ENCODE results near the gene SNN.

- TF ChIP-seq CTCF (IDR thresholded peaks at IDR 0.05 in 4 of 5, conservative IDR thresholded peaks at IDR 0.05 in 1 of 5), result no peak
- no peak for TF ChIP-seq POLR2A (IDR thresholded peaks at IDR 0.05)
Observed at GRCh38 chr16:11671271-11671670, 3.0 kb downstream of the SNN start.
